HL-60 (cell line): ENCODE data around the gene TMTC1.
"Not testable (repeated sequence)": the region's sequence is repeated elsewhere in the genome, so short reads cannot be mapped to it uniquely, and the experiment has no call there.

Experiments used
- DNase-seq, 2 experiments: peaks; one replicate each; pipeline ENCODE4 v3.0.0-alpha.2; 2010 to 2020; ENCODE audit warnings: low read depth in 1 of 2, low spot score in 1 of 2
- H3K27ac ChIP-seq: fragments of 250-450 bp; sonication (Bioruptor Pico); replicated peaks from 2 replicates; pipeline ENCODE4 v1.5.1; 2020; ENCODE audit warnings: mild to moderate bottlenecking, moderate library complexity
- H3K27me3 ChIP-seq: fragments of 250-450 bp; sonication (Bioruptor Pico); 2 replicates; pipeline ENCODE4 v1.5.1; 2021; ENCODE audit warnings: mild to moderate bottlenecking, moderate library complexity; ENCODE audit not compliant: insufficient read depth, poor library complexity, severe bottlenecking
- H3K4me3 ChIP-seq: replicated peaks from 2 replicates; pipeline ENCODE4 v1.5.1; 2011; ENCODE audit warnings: mild to moderate bottlenecking, control low read depth, low read length; ENCODE audit not compliant: insufficient read depth
- CTCF ChIP-seq: IDR thresholded peaks from one replicate; pipeline ENCODE4 v1.5.1; 2011; ENCODE audit warnings: low read length, control low read depth, inconsistent platforms; ENCODE audit not compliant: insufficient read depth
- GABPA ChIP-seq: IDR thresholded peaks from 2 replicates; pipeline ENCODE4 v1.6.1; 2012; ENCODE audit warnings: low read depth
- POLR2AphosphoS5 ChIP-seq: IDR thresholded peaks from 2 replicates; pipeline ENCODE4 v1.6.1; 2012; ENCODE audit warnings: low read depth
- REST ChIP-seq: IDR thresholded peaks from 2 replicates; pipeline ENCODE4 v1.6.1; 2012; ENCODE audit warnings: low read depth; ENCODE audit not compliant: insufficient replicate concordance
- SPI1 ChIP-seq: IDR thresholded peaks from 2 replicates; pipeline ENCODE4 v1.6.1; 2012; ENCODE audit warnings: low read depth, mild to moderate bottlenecking, borderline replicate concordance

The TMTC1 gene

GRCh38 chr12:29561664-29562071, 222.1 kb downstream of the TMTC1 start:
- TF ChIP-seq POLR2AphosphoS5 (no peak), SPI1 (no peak), REST (no peak), GABPA (no peak), CTCF (no peak)
- H3K4me3 ChIP-seq = no peak overlapping the region

DNA sequence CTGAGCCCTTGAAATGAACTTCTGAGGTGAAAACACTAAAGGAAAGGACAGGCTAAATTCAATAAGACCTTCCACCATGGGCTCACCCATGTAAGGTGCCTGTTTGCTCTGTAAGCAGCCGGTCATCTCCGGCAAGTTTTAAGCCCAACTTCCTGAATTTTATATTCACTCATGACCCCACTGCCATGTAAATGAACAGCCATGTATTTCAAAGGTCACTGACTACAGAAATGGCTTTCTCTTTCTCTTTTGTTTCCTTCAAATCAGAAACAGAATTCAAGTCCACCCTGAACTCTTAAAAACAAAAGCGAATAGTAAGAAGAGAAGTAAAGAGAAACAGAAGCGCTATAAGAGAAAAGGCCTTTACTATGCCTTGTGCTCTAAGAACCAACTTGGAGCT, 224.5 kb downstream of the TMTC1 start:
- no peak for DNase-seq
- TF ChIP-seq SPI1 = no peak
- no peak for TF ChIP-seq GABPA
- no peak for TF ChIP-seq POLR2AphosphoS5
- TF ChIP-seq REST = no peak
- TF ChIP-seq CTCF = no peak
- no peak overlapping the region for H3K27ac ChIP-seq
- H3K4me3 ChIP-seq = no peak overlapping the region
- H3K27me3 ChIP-seq = peaks cover 10% of the 10 kb centered on the region

More at GRCh38 chr12:29561664-29562071, 222.1 kb downstream of the TMTC1 start:
- no peak for DNase-seq
- no peak overlapping the region for H3K27ac ChIP-seq
- peaks cover 10% of the 10 kb centered on the region for H3K27me3 ChIP-seq

DNA sequence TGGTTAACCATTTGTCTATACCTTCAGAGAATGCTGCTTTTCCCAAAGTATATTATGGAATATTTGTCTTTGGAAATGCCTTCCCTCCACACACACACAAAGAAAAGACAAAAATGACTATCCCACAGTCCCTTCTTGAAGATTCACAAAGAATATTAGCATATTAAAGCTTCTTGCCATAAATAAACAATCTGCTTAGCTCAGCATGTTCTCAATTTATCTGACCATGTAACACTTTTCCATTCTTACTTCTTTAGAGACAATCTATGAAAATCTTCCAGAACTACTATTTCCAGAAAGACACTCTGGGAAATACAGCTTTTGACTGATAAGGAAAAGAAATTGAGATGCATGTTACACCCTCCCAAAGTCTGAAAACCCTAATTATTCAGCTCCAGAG, 227.4 kb downstream of the TMTC1 start:
- no peak overlapping the region for H3K4me3 ChIP-seq
- TF ChIP-seq GABPA (no peak), REST (no peak), SPI1 (no peak), POLR2AphosphoS5 (no peak), CTCF (no peak)
- no peak overlapping the region for H3K27ac ChIP-seq
- DNase-seq = no peak
- H3K27me3 ChIP-seq = peaks cover 4% of the 10 kb centered on the region

- H3K27me3 ChIP-seq, DNase-seq, H3K27ac ChIP-seq, H3K4me3 ChIP-seq: not testable (repeated sequence)
Measured at GRCh38 chr12:29555451-29555850, 228.3 kb downstream of the TMTC1 start.
